SK-N-SH (cell line): ENCODE results near the gene OR5B17. TPM values are rescaled to one million over a fixed set of nuclear protein-coding genes. Genes with fewer than 3 reads are reported as not detected.

ENCODE experiments used
- CTCF ChIA-PET: fragments of 300-600, 350-600 bp; formaldehyde crosslinking; extraction: SDS; loops from one replicate; lab custom pipeline; 2021; lab: Yijun Ruan, JAX
- POLR2A ChIA-PET: fragments of 350-600 bp; sonication (Branson Sonifier 250); formaldehyde crosslinking; extraction: SDS; loops from one replicate; lab custom pipeline; 2020; ENCODE audit warnings: antibody characterized with exemption, inconsistent platforms; lab: Yijun Ruan, JAX
- DNase-seq: peaks from one replicate; pipeline ENCODE4 v3.0.0; 2012
- H2AFZ ChIP-seq: fragments of 200-600 bp; sonication (generic); 2 replicates; pipeline ENCODE4 v1.8.1; 2016; ENCODE audit warnings: antibody characterized with exemption, mild to moderate bottlenecking, low read depth
- H3F3A ChIP-seq: fragments of 200-600 bp; sonication (generic); replicated peaks from 2 replicates; pipeline ENCODE3; 2016; ENCODE audit warnings: antibody characterized with exemption, mild to moderate bottlenecking; ENCODE audit not compliant: insufficient read depth
- H3K27ac ChIP-seq, 2 experiments: fragments of 200-500 bp in 1 of 2; fragments of 200-600 bp in 1 of 2; sonication (Bioruptor generic) in 1 of 2; sonication (generic), shearing (Covaris generic) in 1 of 2; 2 replicates each; pipeline versions ENCODE4 v1.5.1 to v1.6.1; 2014 to 2016; ENCODE audit warnings: low read depth in 2 of 2, inconsistent platforms in 1 of 2, low read length in 1 of 2, mild to moderate bottlenecking in 1 of 2, mixed read lengths in 1 of 2
- H3K27me3 ChIP-seq: fragments of 200-600 bp; sonication (generic), shearing (Covaris generic); 2 replicates; pipeline ENCODE4 v1.6.1; 2016; ENCODE audit warnings: mixed run types; ENCODE audit not compliant: insufficient read depth
- H3K36me3 ChIP-seq, 2 experiments: fragments of 200-500 bp in 1 of 2; fragments of 200-600 bp in 1 of 2; sonication (Bioruptor generic) in 1 of 2; sonication (generic) in 1 of 2; replicated peaks in 1 of 2; 2 replicates each; pipeline versions ENCODE3 to v1.5.1; 2014 to 2016; ENCODE audit warnings: low read length in 1 of 2, mild to moderate bottlenecking in 1 of 2; ENCODE audit not compliant: insufficient read depth in 2 of 2, control insufficient read depth in 1 of 2
- H3K4me1 ChIP-seq, 2 experiments: fragments of 200-500 bp in 1 of 2; fragments of 200-600 bp in 1 of 2; sonication (Bioruptor generic) in 1 of 2; sonication (generic), shearing (Covaris generic) in 1 of 2; 2 replicates each; pipeline versions ENCODE4 v1.5.1 to v1.6.1; 2014 to 2016; ENCODE audit warnings: low read depth in 1 of 2, low read length in 1 of 2, mixed run types in 1 of 2; ENCODE audit not compliant: insufficient read depth in 2 of 2, control insufficient read depth in 1 of 2
- H3K4me2 ChIP-seq: fragments of 200-600 bp; sonication (generic), shearing (Covaris generic); 2 replicates; pipeline ENCODE4 v1.6.1; 2017; ENCODE audit warnings: mixed run types
- H3K4me3 ChIP-seq, 2 experiments: fragments of 200-500 bp in 1 of 2; fragments of 200-600 bp in 1 of 2; sonication (Bioruptor generic) in 1 of 2; sonication (generic), shearing (Covaris generic) in 1 of 2; 2 replicates each; pipeline versions ENCODE4 v1.5.1 to v1.8.1; 2014 to 2016; ENCODE audit warnings: low read depth in 2 of 2, inconsistent platforms in 1 of 2, low read length in 1 of 2, mild to moderate bottlenecking in 1 of 2, mixed read lengths in 1 of 2, moderate library complexity in 1 of 2
- H3K79me2 ChIP-seq: fragments of 200-600 bp; sonication (generic); 2 replicates; pipeline ENCODE4 v1.8.1; 2017; ENCODE audit warnings: mild to moderate bottlenecking; ENCODE audit not compliant: insufficient read depth
- H3K9ac ChIP-seq: fragments of 200-600 bp; sonication (generic); 2 replicates; pipeline ENCODE4 v1.6.1; 2017; ENCODE audit warnings: mixed run types
- H3K9me2 ChIP-seq: fragments of 200-600 bp; sonication (generic); 2 replicates; pipeline ENCODE4 v1.6.1; 2017; ENCODE audit warnings: mixed run types
- H3K9me3 ChIP-seq: fragments of 200-600 bp; sonication (generic); 2 replicates; pipeline ENCODE4 v1.6.1; 2017; ENCODE audit warnings: mixed run types, mild to moderate bottlenecking, moderate library complexity
- H4K20me1 ChIP-seq: fragments of 200-600 bp; sonication (generic); 2 replicates; pipeline ENCODE4 v1.6.1; 2017; ENCODE audit warnings: mild to moderate bottlenecking, mixed run types; ENCODE audit not compliant: insufficient read depth
- CHD2 ChIP-seq: fragments of 150-350 bp; IDR thresholded peaks from 2 replicates; pipeline ENCODE4 v1.6.1; 2018; ENCODE audit warnings: low read length; ENCODE audit not compliant: partially characterized antibody
- CTCF ChIP-seq: fragments of 200-600 bp; sonication (generic); IDR thresholded peaks from 2 replicates; pipeline ENCODE4 v1.6.1; 2017; ENCODE audit warnings: antibody characterized with exemption, mild to moderate bottlenecking, moderate library complexity
- ELF1 ChIP-seq: IDR thresholded peaks from 2 replicates; pipeline ENCODE4 v1.4.0; 2012
- EZH2phosphoT487 ChIP-seq: fragments of 200-600 bp; sonication (generic); IDR thresholded peaks from 2 replicates; pipeline ENCODE4 v1.6.1; 2017; ENCODE audit warnings: low read depth, mixed run types, mild to moderate bottlenecking, antibody characterized with exemption, moderate library complexity, borderline replicate concordance
- FOSL2 ChIP-seq: IDR thresholded peaks from 2 replicates; pipeline ENCODE4 v1.4.0; 2012; ENCODE audit warnings: low read depth, mild to moderate bottlenecking, moderate library complexity, borderline replicate concordance
- FOXJ3 ChIP-seq: sonication (generic); formaldehyde crosslinking; IDR thresholded peaks from 2 replicates; pipeline ENCODE4 v1.5.1; 2020; ENCODE audit warnings: mild to moderate bottlenecking, missing genetic modification reagents
- GABPA ChIP-seq: IDR thresholded peaks from 2 replicates; pipeline ENCODE4 v1.4.0; 2012; ENCODE audit warnings: low read depth, mild to moderate bottlenecking
- MAX ChIP-seq: IDR thresholded peaks from 2 replicates; pipeline ENCODE4 v1.4.0; 2012; ENCODE audit warnings: low read depth
- MXI1 ChIP-seq: IDR thresholded peaks from 2 replicates; pipeline ENCODE4 v1.6.1; 2012; ENCODE audit warnings: mild to moderate bottlenecking, low read depth, low read length, improper control_type of control experiment
- NRF1 ChIP-seq: IDR thresholded peaks from 2 replicates; pipeline ENCODE4 v1.6.1; 2012; ENCODE audit warnings: low read depth, mild to moderate bottlenecking, low read length
- POLR2AphosphoS5 ChIP-seq: IDR thresholded peaks from 2 replicates; pipeline ENCODE4 v1.6.1; 2012; ENCODE audit warnings: low read depth, low read length
- RFX5 ChIP-seq: IDR thresholded peaks from 2 replicates; pipeline ENCODE4 v1.6.1; 2012; ENCODE audit warnings: mild to moderate bottlenecking, improper control_type of control experiment, low read length
- RXRA ChIP-seq: IDR thresholded peaks from 2 replicates; pipeline ENCODE4 v1.4.0; 2012; ENCODE audit warnings: low read depth, mild to moderate bottlenecking, borderline replicate concordance
- SIN3A ChIP-seq: IDR thresholded peaks from 2 replicates; pipeline ENCODE4 v1.6.1; 2012; ENCODE audit warnings: low read depth, mild to moderate bottlenecking, low read length, moderate library complexity, borderline replicate concordance
- TEAD4 ChIP-seq: IDR thresholded peaks from 2 replicates; pipeline ENCODE4 v1.4.0; 2012; ENCODE audit warnings: mild to moderate bottlenecking, borderline replicate concordance; ENCODE audit not compliant: insufficient read depth
- USF1 ChIP-seq: IDR thresholded peaks from 2 replicates; pipeline ENCODE4 v1.4.0; 2012; ENCODE audit warnings: low read depth, borderline replicate concordance
- USF2 ChIP-seq: fragments of 150-350 bp; IDR thresholded peaks from 2 replicates; pipeline ENCODE4 v1.6.1; 2017; ENCODE audit warnings: antibody characterized with exemption, low read length, low read depth, borderline replicate concordance
- YY1 ChIP-seq: IDR thresholded peaks from 2 replicates; pipeline ENCODE4 v1.4.0; 2012; ENCODE audit warnings: low read depth, mild to moderate bottlenecking
- ZBTB33 ChIP-seq: IDR thresholded peaks from 2 replicates; pipeline ENCODE4 v1.4.0; 2012; ENCODE audit warnings: low read depth, borderline replicate concordance
- WGBS: methylation state at CpG from one replicate; pipeline ENCODE4 v1.1.6; 2017; ENCODE audit warnings: low lambda C conversion rate; 5-methylcytosine and 5-hydroxymethylcytosine counted together
- polyA plus RNA-seq, 3 experiments: library from polyadenylated mRNA; depleted of rRNA; stranded (reverse); fragments of >200 nt; gene quantifications; 2 replicates each; pipeline ENCODE4 v1.2.3, GENCODE V29; 2012

Gene OR5B17
- polyA plus RNA-seq (2012; rRNA removed), result not detected in 2 replicates
- not detected in 2 replicates for polyA plus RNA-seq (2012; cell fraction: cytosol; rRNA removed)
- polyA plus RNA-seq (2012; cell fraction: nucleus; rRNA removed), result not detected in 2 replicates

- Histone ChIP-seq H3K4me1 (no peaks in the 10 kb centered on the region), H3K27ac (no peak within 1 kb of the TSS), H2AFZ (no peak within 1 kb of the TSS), H3K27me3 (no peaks in the 10 kb centered on the region), H3K9ac (no peak within 1 kb of the TSS), H3K9me3 (no peaks in the 10 kb centered on the region), H3K4me2 (no peak within 1 kb of the TSS), H3F3A (no peaks in the 10 kb centered on the region), H3K79me2 (no peaks in the 10 kb centered on the region), H4K20me1 (no peaks in the 10 kb centered on the region), H3K36me3 (no peaks in the 10 kb centered on the region), H3K4me3 (no peak within 1 kb of the TSS), H3K9me2 (no peaks in the 10 kb centered on the region)
- POLR2A ChIA-PET, result no interaction called here
- CTCF ChIA-PET, result no interaction called here
- DNase-seq, result no peak
- WGBS, result 5% methylated on average over 1 of the region's 1 CpG
- TF ChIP-seq GABPA (no peak), ELF1 (no peak), SIN3A (no peak), FOSL2 (no peak), CHD2 (no peak), RFX5 (no peak), TEAD4 (no peak), USF2 (no peak), FOXJ3 (CRISPR knock-in tag) (no peak), USF1 (no peak)
Observed at GRCh38 chr11:58358969-58359368, at the start of gene OR5B17. Gene OR5B17 (minus strand): TSS chr11:58359069. CDS start chr11:58359069, 0 bp downstream.

GRCh38 chr11:58406774-58407173 lies 47.9 kb upstream of the OR5B17 start, which contains the start of gene OR5B3:
Gene OR5B3 (minus strand): TSS chr11:58406874. CDS start chr11:58403409, 3,465 bp downstream.
- CTCF ChIA-PET, result no interaction called here

More at GRCh38 chr11:58406774-58407173, 47.9 kb upstream of the OR5B17 start, which contains the start of gene OR5B3:
- Histone ChIP-seq H3K27ac (no peak within 1 kb of the TSS), H3K4me3 (no peak within 1 kb of the TSS), H3K79me2 (no peaks in the 10 kb centered on the region), H3F3A (no peaks in the 10 kb centered on the region), H3K9ac (no peak within 1 kb of the TSS), H3K9me2 (no peaks in the 10 kb centered on the region), H2AFZ (no peak within 1 kb of the TSS), H4K20me1 (no peaks in the 10 kb centered on the region), H3K9me3 (no peaks in the 10 kb centered on the region; the same call in 1 of the 2 replicates), H3K36me3 (no peaks in the 10 kb centered on the region), H3K4me1 (no peaks in the 10 kb centered on the region), H3K4me2 (0 out of 2 replicates have a peak within 1 kb of the TSS, but pooled peaks have one; percentile 1), H3K27me3 (no peaks in the 10 kb centered on the region)
- no peak for TF ChIP-seq CTCF
- TF ChIP-seq GABPA, result no peak
- TF ChIP-seq POLR2AphosphoS5, result no peak
- TF ChIP-seq ELF1, result no peak
- TF ChIP-seq RXRA, result no peak
- no peak for TF ChIP-seq RFX5
- no peak for TF ChIP-seq EZH2phosphoT487
- no peak for TF ChIP-seq NRF1
- no peak for TF ChIP-seq YY1
- TF ChIP-seq ZBTB33, result no peak
- TF ChIP-seq MXI1, result no peak
- no peak for TF ChIP-seq MAX
- POLR2A ChIA-PET, result no interaction called here
- 3% methylated on average over 1 of the region's 1 CpG for WGBS
- DNase-seq, result no peak
